ENCODE results near the gene ZNF518A. TPM values are rescaled to one million over a fixed set of nuclear protein-coding genes. Genes with fewer than 3 reads are reported as not detected.

ZNF518A gene
- polyA plus RNA-seq, 3 donors: 34.3 to 51.3 (median 48.0) TPM

DNA sequence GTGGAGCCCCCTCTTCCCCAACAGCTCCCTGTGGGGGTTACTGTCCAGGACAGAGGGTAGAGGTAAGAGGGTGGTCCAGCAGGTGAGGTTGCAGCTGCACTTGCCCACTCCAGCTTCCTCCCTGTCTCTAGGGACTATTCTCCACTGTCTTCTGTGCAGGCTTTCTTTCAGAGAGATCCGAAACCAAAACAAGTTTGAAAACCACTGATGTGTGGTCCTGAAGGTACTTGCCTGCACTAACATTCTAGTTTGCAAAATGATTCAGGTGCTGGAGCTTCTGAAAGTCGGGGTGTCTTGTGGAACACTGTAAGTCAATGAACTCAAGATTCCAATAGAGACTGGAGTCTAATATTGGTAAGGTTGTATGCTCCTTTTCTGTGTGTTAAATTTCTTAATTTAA is 78.2 kb downstream of the ZNF518A start:
- DNase-seq (ENCODE audit: extremely low read depth in 1 of 11, low read depth in 9 of 11, low spot score in 4 of 11): no peak

DNA sequence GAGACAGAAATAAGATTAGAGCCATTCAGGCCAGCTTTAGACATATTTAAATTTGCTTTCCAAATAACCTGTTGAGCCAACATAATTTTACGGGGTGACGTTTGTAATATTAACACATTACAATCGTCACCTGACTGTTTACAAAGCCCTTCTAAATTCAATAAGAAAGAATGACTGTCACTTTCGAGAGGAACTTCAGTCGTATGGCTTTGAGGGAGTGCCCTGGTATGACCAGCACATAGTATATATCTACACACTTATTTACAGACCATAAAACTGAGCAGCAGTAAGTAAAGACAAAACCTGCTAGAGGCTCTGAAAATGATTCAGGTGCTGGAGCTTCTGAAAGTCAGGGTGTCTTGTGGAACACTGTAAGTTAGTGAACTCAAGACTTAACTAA is 78.8 kb downstream of the ZNF518A start:
- no peak for DNase-seq (ENCODE audit: extremely low read depth in 1 of 11, low read depth in 9 of 11, low spot score in 4 of 11)

DNA sequence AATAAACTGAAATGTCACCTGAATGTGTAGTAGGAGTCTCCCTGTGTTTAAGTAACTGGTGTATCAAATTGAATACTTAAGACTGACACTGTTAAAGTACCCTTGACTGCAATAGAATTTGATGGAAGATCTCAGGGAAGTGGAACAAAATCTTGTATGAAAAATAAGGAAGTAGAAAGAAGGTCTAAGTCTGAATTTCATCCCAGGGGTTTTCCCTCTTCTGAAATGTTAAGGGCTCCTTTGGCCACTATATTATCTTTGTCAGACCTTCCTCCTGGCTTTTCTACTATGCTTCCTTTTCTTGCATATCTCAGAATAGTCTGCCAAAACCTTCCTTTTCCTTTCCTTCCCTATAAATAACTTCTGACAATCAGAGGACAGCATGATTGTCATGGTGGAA is 81.7 kb downstream of the ZNF518A start:
- no peak for DNase-seq (ENCODE audit: extremely low read depth in 1 of 11, low read depth in 9 of 11, low spot score in 4 of 11)

DNA sequence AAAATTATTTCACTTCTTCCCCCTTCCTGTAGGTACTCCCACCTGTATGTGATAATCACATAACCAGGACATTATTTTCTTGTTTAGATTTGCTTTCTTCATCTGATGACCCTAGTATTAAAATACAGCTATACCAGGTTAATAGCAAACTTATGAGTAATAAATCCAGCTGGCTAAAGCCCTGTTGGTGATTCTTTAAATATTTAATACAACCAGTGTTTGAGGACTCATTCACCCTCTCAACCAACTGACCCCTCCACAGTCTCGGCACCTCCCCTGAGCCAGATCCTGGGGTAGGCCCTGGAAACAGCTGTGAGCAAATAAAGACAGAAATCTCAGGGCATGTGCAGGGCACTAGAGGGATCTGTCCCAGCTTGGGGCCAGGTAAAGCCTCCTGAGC is 82.8 kb downstream of the ZNF518A start:
- no peak for DNase-seq (ENCODE audit: extremely low read depth in 1 of 11, low read depth in 9 of 11, low spot score in 4 of 11)

Other genes with a start within 250 kb of the ZNF518A start
- 1 to 10 TPM; 1.0 to 2.4 (median 1.3) TPM for gene CC2D2B, start 222.3 kb upstream of the ZNF518A start, polyA plus RNA-seq (ENCODE audit: insufficient read length in 3 of 3)
- 10 to 100 TPM; 14.7 to 17.7 (median 17.0) TPM for gene CCNJ, start 86.7 kb upstream of the ZNF518A start, polyA plus RNA-seq (ENCODE audit: insufficient read length in 3 of 3)
- gene BLNK, start 141.3 kb downstream of the ZNF518A start, polyA plus RNA-seq (ENCODE audit: insufficient read length in 3 of 3): 10 to 100 TPM; 33.5 to 42.0 (median 36.3) TPM
- gene DNTT, start 174.1 kb downstream of the ZNF518A start, polyA plus RNA-seq (ENCODE audit: insufficient read length in 3 of 3): under 1 TPM; 0.09 to 0.22 (median 0.20) TPM
- gene OPALIN, start 228.7 kb downstream of the ZNF518A start, polyA plus RNA-seq (ENCODE audit: insufficient read length in 3 of 3): not detected